ENCODE results near the gene SPACA5.
"Not testable (repeated sequence)": the region's sequence is repeated elsewhere in the genome, so short reads cannot be mapped to it uniquely, and the experiment has no call there.

Gene SPACA5

GRCh38 chrX:48021026-48021900 is 14.5 kb downstream of the SPACA5 start:
- Histone ChIP-seq H3K36me3 (ENCODE audit: control insufficient read depth, insufficient read depth, low read length) (no peaks in the 10 kb centered on the region), H3K27me3 (replicated peaks; ENCODE audit: control insufficient read depth, insufficient read depth, low read length) (no peaks in the 10 kb centered on the region), H3K4me3 (replicated peaks; ENCODE audit: low read depth, low read length) (peak overlapping the region; percentile 65)
- DNase-seq (ENCODE audit: extremely low read depth, insufficient read length) = peak; percentile 63
- TF ChIP-seq CTCF (IDR thresholded peaks at IDR 0.05; ENCODE audit: insufficient read depth, low read length, poor library complexity, severe bottlenecking) = no peak

GRCh38 chrX:48022100-48022499 is 15.3 kb downstream of the SPACA5 start:
- no peak for TF ChIP-seq CTCF (IDR thresholded peaks at IDR 0.05; ENCODE audit: insufficient read depth, low read length, poor library complexity, severe bottlenecking)
- no peak overlapping the region for H3K4me3 ChIP-seq (replicated peaks; ENCODE audit: low read depth, low read length)
- DNase-seq (ENCODE audit: extremely low read depth, insufficient read length) = no peak
- H3K27me3 ChIP-seq (replicated peaks; ENCODE audit: control insufficient read depth, insufficient read depth, low read length) = no peaks in the 10 kb centered on the region
- H3K36me3 ChIP-seq (ENCODE audit: control insufficient read depth, insufficient read depth, low read length) = no peaks in the 10 kb centered on the region

- TF ChIP-seq CTCF (IDR thresholded peaks at IDR 0.05; ENCODE audit: insufficient read depth, low read length, poor library complexity, severe bottlenecking) = no peak
- H3K27me3 ChIP-seq (replicated peaks; ENCODE audit: control insufficient read depth, insufficient read depth, low read length) = no peaks in the 10 kb centered on the region
- H3K4me3 ChIP-seq (replicated peaks; ENCODE audit: low read depth, low read length) = no peak overlapping the region
- H3K36me3 ChIP-seq (ENCODE audit: control insufficient read depth, insufficient read depth, low read length) = no peaks in the 10 kb centered on the region
- no peak for DNase-seq (ENCODE audit: extremely low read depth, insufficient read length)
Observed at GRCh38 chrX:48022738-48023137, 15.9 kb downstream of the SPACA5 start.

- no peak overlapping the region for H3K4me3 ChIP-seq (replicated peaks; ENCODE audit: low read depth, low read length)
- no peaks in the 10 kb centered on the region for H3K27me3 ChIP-seq (replicated peaks; ENCODE audit: control insufficient read depth, insufficient read depth, low read length)
- peak; percentile 22 for DNase-seq (ENCODE audit: extremely low read depth, insufficient read length)
- H3K36me3 ChIP-seq (ENCODE audit: control insufficient read depth, insufficient read depth, low read length) = no peaks in the 10 kb centered on the region
- peak; percentile 46 for TF ChIP-seq CTCF (IDR thresholded peaks at IDR 0.05; ENCODE audit: insufficient read depth, low read length, poor library complexity, severe bottlenecking)
Observed at GRCh38 chrX:48025561-48025960, 18.8 kb downstream of the SPACA5 start.

GRCh38 chrX:48027545-48027944 is 20.8 kb downstream of the SPACA5 start:
- H3K4me3 ChIP-seq (replicated peaks; ENCODE audit: low read depth, low read length); H3K36me3 ChIP-seq (ENCODE audit: control insufficient read depth, insufficient read depth, low read length); DNase-seq (ENCODE audit: extremely low read depth, insufficient read length); H3K27me3 ChIP-seq (replicated peaks; ENCODE audit: control insufficient read depth, insufficient read depth, low read length): not testable (repeated sequence)

GRCh38 chrX:48028091-48028490 is 21.3 kb downstream of the SPACA5 start:
- Histone ChIP-seq H3K27me3 (replicated peaks; ENCODE audit: control insufficient read depth, insufficient read depth, low read length) (no peaks in the 10 kb centered on the region), H3K36me3 (ENCODE audit: control insufficient read depth, insufficient read depth, low read length) (no peaks in the 10 kb centered on the region), H3K4me3 (replicated peaks; ENCODE audit: low read depth, low read length) (no peak overlapping the region)
- no peak for TF ChIP-seq CTCF (IDR thresholded peaks at IDR 0.05; ENCODE audit: insufficient read depth, low read length, poor library complexity, severe bottlenecking)
- DNase-seq (ENCODE audit: extremely low read depth, insufficient read length) = no peak

All from GM06990 (cell line).